Mucosa of stomach (tissue), 1 donor: ENCODE measurements around the gene TMEM115.

Experiments used
- H3K27me3 ChIP-seq: one replicate; pipeline ENCODE4 v1.7.0; 2013; ENCODE audit warnings: mild to moderate bottlenecking, low read length; ENCODE audit not compliant: control insufficient read depth, insufficient read depth
- H3K36me3 ChIP-seq: one replicate; pipeline ENCODE4 v1.7.0; 2013; ENCODE audit warnings: low read length; ENCODE audit not compliant: control insufficient read depth, insufficient read depth
- H3K4me1 ChIP-seq: one replicate; pipeline ENCODE4 v1.7.0; 2013; ENCODE audit warnings: mild to moderate bottlenecking, low read length; ENCODE audit not compliant: control insufficient read depth, insufficient read depth
- H3K4me3 ChIP-seq: one replicate; pipeline ENCODE4 v1.7.0; 2013; ENCODE audit warnings: low read length
- H3K9ac ChIP-seq: one replicate; pipeline ENCODE4 v1.7.0; 2013; ENCODE audit warnings: mild to moderate bottlenecking, low read length, moderate library complexity
- H3K9me3 ChIP-seq: one replicate; pipeline ENCODE4 v1.7.0; 2013; ENCODE audit warnings: mild to moderate bottlenecking, low read length, moderate library complexity; ENCODE audit not compliant: control insufficient read depth
- donor health status: Pancreatic carcinoma.

The TMEM115 gene

GRCh38 chr3:50334339-50335075 is 24.8 kb downstream of the TMEM115 start:
- H3K4me3 ChIP-seq, result no peak overlapping the region
- no peaks in the 10 kb centered on the region for H3K27me3 ChIP-seq
- peak overlapping the region; percentile 15 for H3K9ac ChIP-seq
- H3K9me3 ChIP-seq, result no peaks in the 10 kb centered on the region
- peaks cover 40% of the 10 kb centered on the region for H3K4me1 ChIP-seq
- H3K36me3 ChIP-seq, result peaks cover 17% of the 10 kb centered on the region

GRCh38 chr3:50333744-50334328 is 25.5 kb downstream of the TMEM115 start:
- H3K9me3 ChIP-seq, result no peaks in the 10 kb centered on the region
- peak overlapping the region; percentile 15 for H3K9ac ChIP-seq
- no peak overlapping the region for H3K4me3 ChIP-seq
- peaks cover 38% of the 10 kb centered on the region for H3K4me1 ChIP-seq
- peaks cover 17% of the 10 kb centered on the region for H3K36me3 ChIP-seq
- H3K27me3 ChIP-seq, result no peaks in the 10 kb centered on the region

GRCh38 chr3:50331364-50331907 is 27.9 kb downstream of the TMEM115 start:
- Histone ChIP-seq H3K4me1 (peaks cover 41% of the 10 kb centered on the region), H3K9me3 (no peaks in the 10 kb centered on the region), H3K4me3 (no peak overlapping the region)

GRCh38 chr3:50330330-50330729 is 29.0 kb downstream of the TMEM115 start:
- Histone ChIP-seq H3K4me3 (no peak overlapping the region), H3K36me3 (peaks cover 17% of the 10 kb centered on the region), H3K27me3 (no peaks in the 10 kb centered on the region), H3K4me1 (peaks cover 31% of the 10 kb centered on the region), H3K9me3 (no peaks in the 10 kb centered on the region), H3K9ac (no peak overlapping the region)

More at GRCh38 chr3:50331364-50331907, 27.9 kb downstream of the TMEM115 start:
- H3K36me3 ChIP-seq, result peaks cover 17% of the 10 kb centered on the region
- no peaks in the 10 kb centered on the region for H3K27me3 ChIP-seq
- no peak overlapping the region for H3K9ac ChIP-seq

GRCh38 chr3:50327943-50328691 is 31.2 kb downstream of the TMEM115 start, which contains the start of gene TUSC2:
TSS of gene TUSC2 (minus strand) at chr3:50328223. CDS start at chr3:50328099, 124 bp downstream.
- peak within 1 kb of the TSS; percentile 85 for H3K4me3 ChIP-seq
- peaks cover 17% of the 10 kb centered on the region for H3K36me3 ChIP-seq
- peak within 1 kb of the TSS; percentile 87 for H3K9ac ChIP-seq
- no peaks in the 10 kb centered on the region for H3K27me3 ChIP-seq
- no peaks in the 10 kb centered on the region for H3K9me3 ChIP-seq
- peaks cover 21% of the 10 kb centered on the region for H3K4me1 ChIP-seq

- peaks cover 17% of the 10 kb centered on the region for H3K36me3 ChIP-seq
- H3K4me3 ChIP-seq, result peak overlapping the region; percentile 85
- H3K27me3 ChIP-seq, result no peaks in the 10 kb centered on the region
- peak overlapping the region; percentile 87 for H3K9ac ChIP-seq
- H3K4me1 ChIP-seq, result peaks cover 30% of the 10 kb centered on the region
- no peaks in the 10 kb centered on the region for H3K9me3 ChIP-seq
Measured at GRCh38 chr3:50327129-50327528, 32.2 kb downstream of the TMEM115 start.

- Histone ChIP-seq H3K4me3 (no peak overlapping the region), H3K27me3 (no peaks in the 10 kb centered on the region), H3K9me3 (no peaks in the 10 kb centered on the region), H3K9ac (no peak overlapping the region), H3K4me1 (peaks cover 35% of the 10 kb centered on the region), H3K36me3 (peaks cover 14% of the 10 kb centered on the region)
Measured at GRCh38 chr3:50326182-50326541, 33.2 kb downstream of the TMEM115 start.

- peaks cover 36% of the 10 kb centered on the region for H3K4me1 ChIP-seq
- H3K9me3 ChIP-seq, result no peaks in the 10 kb centered on the region
- H3K27me3 ChIP-seq, result no peaks in the 10 kb centered on the region
- H3K36me3 ChIP-seq, result peaks cover 9% of the 10 kb centered on the region
- no peak overlapping the region for H3K4me3 ChIP-seq
- H3K9ac ChIP-seq, result no peak overlapping the region
Measured at GRCh38 chr3:50325497-50326181, 33.7 kb downstream of the TMEM115 start.

- no peak overlapping the region for H3K9ac ChIP-seq
- H3K36me3 ChIP-seq, result peaks cover 4% of the 10 kb centered on the region
- no peaks in the 10 kb centered on the region for H3K27me3 ChIP-seq
- H3K9me3 ChIP-seq, result no peaks in the 10 kb centered on the region
- peaks cover 41% of the 10 kb centered on the region for H3K4me1 ChIP-seq
- H3K4me3 ChIP-seq, result no peak overlapping the region
Measured at GRCh38 chr3:50325113-50325480, 34.2 kb downstream of the TMEM115 start.

GRCh38 chr3:50324351-50325112 is 34.8 kb downstream of the TMEM115 start:
- no peak overlapping the region for H3K4me3 ChIP-seq
- no peaks in the 10 kb centered on the region for H3K36me3 ChIP-seq
- H3K27me3 ChIP-seq, result no peaks in the 10 kb centered on the region
- no peaks in the 10 kb centered on the region for H3K9me3 ChIP-seq
- no peak overlapping the region for H3K9ac ChIP-seq
- H3K4me1 ChIP-seq, result peaks cover 46% of the 10 kb centered on the region

- Histone ChIP-seq H3K4me1 (peaks cover 53% of the 10 kb centered on the region), H3K9me3 (no peaks in the 10 kb centered on the region), H3K36me3 (no peaks in the 10 kb centered on the region), H3K4me3 (no peak overlapping the region), H3K27me3 (no peaks in the 10 kb centered on the region), H3K9ac (no peak overlapping the region)
Measured at GRCh38 chr3:50323614-50324199, 35.6 kb downstream of the TMEM115 start.
